GM18873 (cell line): Measurements from ENCODE around the gene DLGAP3.

Source experiments
- ATAC-seq: cut with Tn5 transposase; IDR thresholded peaks from one replicate; pipeline ENCODE4 v1.9.1; 2021; ENCODE audit warnings: mild to moderate bottlenecking, moderate library complexity, moderate number of reproducible peaks; ENCODE audit not compliant: unreplicated experiment, low FRiP score

Gene DLGAP3

DNA sequence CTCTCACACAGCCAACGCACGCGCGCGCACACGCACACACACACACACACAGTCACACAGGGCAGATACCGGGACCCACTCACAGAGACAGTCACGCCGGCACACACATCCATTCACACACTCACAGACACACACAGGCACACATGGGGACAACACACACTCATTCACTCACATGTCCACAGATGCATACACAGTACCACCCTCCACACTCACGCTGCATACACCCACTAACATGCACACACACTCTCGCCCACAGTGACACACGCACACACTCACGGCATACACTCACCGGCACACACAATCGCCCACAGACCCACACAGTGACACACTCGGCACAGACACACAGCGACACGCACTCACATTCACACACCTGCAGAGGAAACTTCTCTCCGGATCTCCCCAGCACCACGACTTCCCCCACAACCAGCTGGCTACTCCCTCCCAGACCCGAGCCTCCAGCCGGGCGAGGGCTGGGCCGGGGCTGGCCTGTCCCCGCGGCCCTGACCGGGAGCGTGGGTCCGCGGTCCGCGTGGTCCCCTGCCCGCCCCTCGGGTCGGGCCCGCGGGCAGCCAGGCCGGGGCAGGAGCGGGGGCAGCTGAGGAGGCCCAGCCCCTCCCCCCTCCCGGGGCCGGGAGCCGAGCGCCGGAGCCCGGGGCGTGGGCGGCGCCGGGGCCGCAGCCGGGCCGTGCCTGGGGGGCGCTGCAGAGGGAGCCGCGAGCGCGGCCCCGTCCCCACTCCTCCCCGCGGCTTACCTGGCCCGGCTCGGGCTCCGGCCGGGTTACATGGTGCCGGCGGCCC lies 552 bp downstream of the DLGAP3 start:
- no peak for ATAC-seq

DNA sequence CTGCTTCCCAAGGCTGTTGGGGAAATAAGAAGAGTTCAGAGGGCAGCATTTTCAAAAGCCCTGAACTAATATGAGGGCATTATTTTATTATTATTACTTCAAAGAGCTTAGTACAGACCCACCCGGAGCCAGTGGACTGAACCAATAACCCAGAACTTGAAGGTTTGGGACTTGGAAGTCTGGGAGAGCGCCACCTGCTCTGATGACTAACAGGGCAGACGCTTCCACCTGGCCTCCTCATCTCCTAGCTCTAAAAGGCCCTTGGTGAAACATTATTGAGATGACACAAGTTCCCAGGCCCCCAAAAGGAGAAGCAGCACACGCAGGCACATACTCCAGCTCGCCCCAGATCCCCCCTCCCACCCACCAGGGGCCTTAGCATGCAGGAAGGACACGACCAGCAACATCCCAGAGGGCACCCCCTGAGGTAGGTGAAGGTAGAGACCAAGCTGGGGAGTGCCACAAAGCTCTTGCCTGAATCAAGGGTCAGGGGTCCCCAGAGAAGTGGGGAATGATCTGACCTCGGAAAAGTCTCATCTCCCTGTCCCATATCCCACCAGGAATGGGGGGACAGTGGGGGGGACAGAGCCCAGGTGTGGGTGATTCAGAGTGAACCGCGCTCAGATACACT lies 1.3 kb downstream of the DLGAP3 start:
- ATAC-seq: no peak

GRCh38 chr1:34927316-34927715 lies 2.1 kb downstream of the DLGAP3 start:
- ATAC-seq: no peak

- no peak for ATAC-seq
Observed at GRCh38 chr1:34926894-34927293, 2.6 kb downstream of the DLGAP3 start.

GRCh38 chr1:34926156-34926555 lies 3.3 kb downstream of the DLGAP3 start:
- ATAC-seq: no peak

DNA sequence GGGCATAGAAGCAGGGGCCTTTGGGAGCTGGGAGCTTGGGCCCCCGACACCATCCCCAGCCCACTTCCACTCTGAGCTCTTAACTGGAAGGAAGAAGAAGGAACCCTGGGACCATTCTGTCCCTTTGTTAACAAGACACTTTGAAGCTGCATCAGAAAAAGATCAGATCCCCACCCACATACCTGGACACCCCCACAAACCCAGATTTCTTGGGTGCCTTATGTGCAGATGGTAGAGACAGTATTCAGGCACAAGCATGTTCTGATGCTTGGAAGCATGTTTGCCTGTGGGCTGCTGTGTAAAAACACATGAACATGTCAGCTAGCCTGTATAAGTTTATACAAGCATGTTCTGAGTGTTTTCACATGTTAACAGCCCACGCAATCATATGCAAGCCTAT lies 3.7 kb downstream of the DLGAP3 start:
- ATAC-seq: no peak

DNA sequence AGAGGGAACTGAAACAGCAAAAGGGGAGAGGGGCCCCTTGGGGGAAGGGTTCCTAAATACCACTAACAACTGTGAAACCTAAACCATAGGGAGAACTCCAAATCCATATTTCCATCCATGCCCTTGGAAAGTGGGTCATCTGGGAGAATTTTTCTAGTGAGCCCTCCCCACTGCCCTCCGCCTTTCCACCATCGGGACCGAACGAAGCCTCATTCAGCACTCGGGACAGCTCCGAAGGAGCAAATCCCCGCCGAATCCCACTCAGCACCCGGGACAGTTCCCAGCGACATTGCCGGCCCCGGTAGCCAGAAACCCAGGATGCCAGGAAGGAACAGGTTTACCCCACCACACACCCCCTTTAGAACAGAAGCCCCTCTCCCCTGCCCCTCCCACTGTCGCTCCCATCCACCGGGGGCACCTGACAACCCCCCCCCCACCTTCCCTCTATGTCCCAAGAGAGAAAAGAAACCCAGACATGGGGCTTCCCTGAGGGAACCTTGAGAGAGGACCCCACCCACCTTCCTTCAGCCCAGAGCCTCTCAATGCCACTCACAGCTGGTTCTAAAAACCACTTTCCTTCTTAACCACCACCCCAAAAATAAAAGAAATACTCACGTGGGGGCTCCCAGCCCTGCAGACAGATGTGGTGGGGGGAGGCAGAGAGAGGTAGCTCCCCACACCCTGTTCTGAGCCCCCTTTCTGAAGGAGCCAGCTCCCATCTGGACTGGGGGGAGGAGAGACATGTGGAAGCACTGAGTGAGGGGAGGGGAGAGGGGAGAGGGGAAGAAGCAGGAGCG lies 4.5 kb downstream of the DLGAP3 start:
- no peak for ATAC-seq

GRCh38 chr1:34923490-34923889 lies 6.0 kb downstream of the DLGAP3 start:
- no peak for ATAC-seq

DNA sequence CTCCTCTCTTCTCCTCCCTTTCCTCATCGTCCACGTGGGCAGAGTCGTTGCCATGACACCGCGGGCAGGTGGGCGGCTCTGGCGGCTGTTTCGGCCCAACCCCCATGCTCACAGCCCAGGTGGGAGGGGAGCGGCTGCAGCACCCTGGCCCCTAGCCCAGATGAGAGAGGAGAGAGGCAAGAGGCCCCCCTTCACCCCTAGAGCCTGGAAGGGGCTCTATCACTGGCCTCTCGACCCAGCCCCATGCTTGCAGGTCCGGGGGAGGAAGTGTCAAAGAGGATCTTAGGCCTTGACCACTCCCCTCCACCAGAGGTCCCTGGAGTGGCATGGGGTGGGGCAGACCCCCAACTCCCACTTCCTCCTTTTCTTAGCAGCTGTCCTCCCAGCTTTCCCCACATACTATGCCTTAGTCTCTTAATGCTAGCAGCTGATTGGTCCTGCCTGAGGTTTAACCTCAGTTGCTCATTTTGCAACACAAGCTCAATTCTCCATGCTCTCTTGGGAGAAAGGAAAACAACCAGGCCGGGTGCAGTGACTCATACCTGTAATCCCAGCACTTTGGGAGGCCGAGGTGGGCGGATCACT lies 10.4 kb downstream of the DLGAP3 start:
- ATAC-seq: no peak

GRCh38 chr1:34918386-34918976 lies 11.0 kb downstream of the DLGAP3 start:
- ATAC-seq: no peak

GRCh38 chr1:34917017-34917416 lies 12.4 kb downstream of the DLGAP3 start:
- ATAC-seq: no peak

DNA sequence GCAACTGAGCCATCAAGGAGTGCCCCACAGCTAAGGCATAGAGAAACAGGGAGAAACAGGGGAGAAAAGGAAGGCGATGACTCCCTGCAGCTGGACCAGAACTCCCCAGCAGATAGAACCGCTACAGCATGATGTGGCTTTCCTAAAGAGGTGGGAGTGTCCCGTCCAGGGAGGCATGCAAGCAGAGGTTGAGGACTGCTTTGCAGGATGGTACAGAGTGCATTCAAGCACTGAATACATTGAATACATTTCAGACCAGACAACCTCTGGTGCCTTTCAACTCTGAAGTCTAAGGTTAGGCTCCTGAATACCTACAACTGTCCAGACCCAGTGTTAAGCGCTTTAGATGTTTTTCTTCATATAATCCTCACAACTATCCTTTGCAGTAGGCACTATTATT lies 13.3 kb downstream of the DLGAP3 start:
- ATAC-seq: no peak

DNA sequence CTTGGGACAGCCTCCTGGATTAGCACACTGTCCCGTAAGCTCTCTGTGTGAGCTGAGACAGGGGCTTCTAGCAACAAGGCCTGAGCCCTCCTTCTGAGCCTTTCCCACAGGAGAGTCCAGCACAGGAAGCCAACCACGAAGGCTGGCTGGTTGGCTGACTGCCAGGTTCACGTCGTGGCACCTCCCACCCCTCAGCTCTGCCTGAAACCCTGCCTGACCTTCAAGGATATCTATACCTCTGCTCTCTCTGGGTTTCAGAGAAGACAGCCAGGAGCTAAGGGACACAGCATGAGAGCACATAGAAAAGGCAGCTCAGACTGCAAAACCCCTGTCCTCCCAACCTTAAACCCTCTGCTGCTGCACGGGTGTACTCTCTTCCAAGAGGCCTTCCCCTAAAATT lies 13.9 kb downstream of the DLGAP3 start:
- no peak for ATAC-seq

DNA sequence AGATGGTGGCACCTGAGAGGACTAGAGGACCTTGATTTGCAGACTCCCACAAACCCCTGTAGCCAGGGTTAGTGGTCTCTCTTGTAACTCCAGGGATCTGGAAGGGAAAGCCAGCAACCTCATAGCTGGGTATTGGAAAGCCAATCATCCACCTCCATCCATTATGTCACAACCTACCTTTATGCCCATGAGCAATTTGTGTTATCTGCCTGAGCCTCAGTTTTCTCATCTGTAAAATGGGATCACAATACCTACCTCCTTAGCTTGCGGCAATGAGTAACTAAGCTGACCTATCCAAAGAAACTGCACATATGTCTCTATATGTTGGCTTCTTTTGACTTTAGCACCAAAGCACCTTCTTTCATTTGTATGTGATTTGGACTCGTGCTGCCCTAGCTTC lies 14.5 kb downstream of the DLGAP3 start:
- no peak for ATAC-seq

GRCh38 chr1:34911465-34911864 lies 18.0 kb downstream of the DLGAP3 start:
- no peak for ATAC-seq

DNA sequence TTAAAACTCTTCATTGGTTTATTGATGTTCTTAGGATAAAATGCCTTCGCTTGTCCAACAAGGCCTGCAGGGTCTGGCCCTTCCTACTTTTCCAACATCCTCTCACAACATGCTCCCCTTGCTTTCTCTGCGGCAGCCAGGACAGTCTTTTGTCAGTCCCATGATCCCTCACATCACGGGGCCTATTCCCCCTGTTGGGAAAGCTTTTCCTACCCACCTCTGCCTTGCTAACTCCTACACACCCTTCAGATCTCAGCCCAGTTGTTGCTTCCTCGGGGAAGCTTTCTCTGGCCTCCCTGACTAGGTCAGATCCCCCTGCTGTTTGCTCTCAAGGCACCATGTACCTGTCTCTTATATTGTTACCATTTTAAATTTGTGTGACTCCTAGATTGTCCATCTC lies 19.0 kb downstream of the DLGAP3 start:
- no peak for ATAC-seq

- no peak for ATAC-seq
Observed at GRCh38 chr1:34908369-34908768, 21.1 kb downstream of the DLGAP3 start.

DNA sequence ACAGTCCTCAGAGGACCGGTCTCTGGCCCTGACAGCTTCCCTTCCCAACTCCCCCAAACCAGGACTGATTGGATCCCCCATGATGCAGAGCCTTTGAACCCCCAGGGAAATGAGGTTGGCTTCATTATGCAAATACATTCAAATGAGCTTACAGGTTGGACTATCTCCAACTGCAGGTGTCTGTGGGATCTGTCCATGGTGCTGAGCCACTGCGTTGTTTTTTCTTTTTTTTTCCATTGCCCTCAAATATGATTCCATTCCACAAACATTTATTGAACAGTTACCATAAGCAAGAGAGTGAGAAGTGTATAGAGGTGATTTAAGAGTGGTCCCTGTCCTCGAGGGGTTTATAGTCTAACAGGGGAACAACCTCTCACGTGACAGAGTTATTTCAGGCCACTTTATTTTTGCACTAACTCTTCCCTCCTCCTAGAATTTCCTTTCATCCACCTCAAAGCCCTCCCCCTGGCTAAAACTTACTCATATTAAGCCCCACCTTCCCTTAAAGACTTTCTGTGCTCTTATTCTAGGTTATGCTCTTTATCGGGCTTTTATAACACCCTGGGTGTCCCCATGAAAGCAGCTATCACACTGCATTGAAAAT lies 21.9 kb downstream of the DLGAP3 start:
- no peak for ATAC-seq

GRCh38 chr1:34906756-34907155 lies 22.7 kb downstream of the DLGAP3 start:
- ATAC-seq: no peak

- ATAC-seq: no peak
Observed at GRCh38 chr1:34906222-34906621, 23.2 kb downstream of the DLGAP3 start.
